Measurements from ENCODE around the gene ALX4. TPM values are rescaled to one million over a fixed set of nuclear protein-coding genes. Genes with fewer than 3 reads are reported as not detected.

ALX4 gene
- total and polyA plus RNA-seq, 7 donors: 0.04 to 0.23 (median 0.14) TPM; not detected in 1

GRCh38 chr11:44304091-44305025 lies 5.6 kb downstream of the ALX4 start:
- peak in 2 of 4 donors; percentile 40 to 59 for ATAC-seq
- 13 to 20% (median 18%) methylated on average over 68 to 71 of the region's 71 CpGs for WGBS, 3 donors
- no peak for TF ChIP-seq CTCF (IDR thresholded peaks at IDR 0.05)
- Histone ChIP-seq H3K27ac (no peak overlapping the region), H3K27me3 (ENCODE audit: insufficient read depth in 3 of 3, low read length in 2 of 3) (peaks cover 0 to 66% (median 47%) of the 10 kb centered on the region in 3 donors), H3K4me1 (peaks cover 2% of the 10 kb centered on the region), H3K9me3 (no peaks in the 10 kb centered on the region), H3K4me3 (peak overlapping the region; percentile 49), H3K36me3 (ENCODE audit: insufficient read depth in 1 of 2, low read depth in 1 of 2) (no peaks in the 10 kb centered on the region)
- DNase-seq: no peak
- intact Hi-C loops (cut with DNase I): no loop called here

- WGBS, 3 donors: 28 to 45% (median 40%) methylated on average over 22 to 28 of the region's 28 CpGs
- TF ChIP-seq CTCF (IDR thresholded peaks at IDR 0.05): no peak
- H3K4me1 ChIP-seq: no peaks in the 10 kb centered on the region
- no peak for ATAC-seq
- no peak overlapping the region for H3K27ac ChIP-seq
- intact Hi-C loops (cut with DNase I): no loop called here
- H3K4me3 ChIP-seq: no peak overlapping the region
- no peak for DNase-seq
- H3K27me3 ChIP-seq (ENCODE audit: insufficient read depth in 3 of 3, low read length in 2 of 3): peaks cover 0 to 57% (median 40%) of the 10 kb centered on the region in 3 donors
- H3K9me3 ChIP-seq: no peaks in the 10 kb centered on the region
- no peaks in the 10 kb centered on the region for H3K36me3 ChIP-seq (ENCODE audit: insufficient read depth in 1 of 2, low read depth in 1 of 2)
Measured at GRCh38 chr11:44303401-44303938, 6.5 kb downstream of the ALX4 start.

- H3K9me3 ChIP-seq: no peaks in the 10 kb centered on the region
- intact Hi-C loops (cut with DNase I): no loop called here
- H3K4me1 ChIP-seq: no peaks in the 10 kb centered on the region
- 86 to 90% (median 86%) methylated on average over 20 of the region's 20 CpGs for WGBS, 3 donors
- peaks cover 0 to 40% (median 34%) of the 10 kb centered on the region in 3 donors for H3K27me3 ChIP-seq (ENCODE audit: insufficient read depth in 3 of 3, low read length in 2 of 3)
- no peaks in the 10 kb centered on the region for H3K36me3 ChIP-seq (ENCODE audit: insufficient read depth in 1 of 2, low read depth in 1 of 2)
- H3K27ac ChIP-seq: no peak overlapping the region
- H3K4me3 ChIP-seq: no peak overlapping the region
- ATAC-seq (no peak), DNase-seq (no peak)
- no peak for TF ChIP-seq CTCF (IDR thresholded peaks at IDR 0.05)
Measured at GRCh38 chr11:44301564-44302271, 8.2 kb downstream of the ALX4 start.

GRCh38 chr11:44300844-44301563 lies 8.9 kb downstream of the ALX4 start:
- ATAC-seq: no peak
- H3K9me3 ChIP-seq: no peaks in the 10 kb centered on the region
- DNase-seq: no peak
- intact Hi-C loops (cut with DNase I): no loop called here
- H3K27ac ChIP-seq: no peak overlapping the region
- TF ChIP-seq CTCF (IDR thresholded peaks at IDR 0.05): no peak
- WGBS, 3 donors: 82% methylated on average over 6 of the region's 6 CpGs
- peaks cover 0 to 34% (median 27%) of the 10 kb centered on the region in 3 donors for H3K27me3 ChIP-seq (ENCODE audit: insufficient read depth in 3 of 3, low read length in 2 of 3)
- no peaks in the 10 kb centered on the region for H3K36me3 ChIP-seq (ENCODE audit: insufficient read depth in 1 of 2, low read depth in 1 of 2)
- H3K4me1 ChIP-seq: no peaks in the 10 kb centered on the region
- H3K4me3 ChIP-seq: no peak overlapping the region
